ENCODE measurements around the gene PPY.

PPY gene

DNA sequence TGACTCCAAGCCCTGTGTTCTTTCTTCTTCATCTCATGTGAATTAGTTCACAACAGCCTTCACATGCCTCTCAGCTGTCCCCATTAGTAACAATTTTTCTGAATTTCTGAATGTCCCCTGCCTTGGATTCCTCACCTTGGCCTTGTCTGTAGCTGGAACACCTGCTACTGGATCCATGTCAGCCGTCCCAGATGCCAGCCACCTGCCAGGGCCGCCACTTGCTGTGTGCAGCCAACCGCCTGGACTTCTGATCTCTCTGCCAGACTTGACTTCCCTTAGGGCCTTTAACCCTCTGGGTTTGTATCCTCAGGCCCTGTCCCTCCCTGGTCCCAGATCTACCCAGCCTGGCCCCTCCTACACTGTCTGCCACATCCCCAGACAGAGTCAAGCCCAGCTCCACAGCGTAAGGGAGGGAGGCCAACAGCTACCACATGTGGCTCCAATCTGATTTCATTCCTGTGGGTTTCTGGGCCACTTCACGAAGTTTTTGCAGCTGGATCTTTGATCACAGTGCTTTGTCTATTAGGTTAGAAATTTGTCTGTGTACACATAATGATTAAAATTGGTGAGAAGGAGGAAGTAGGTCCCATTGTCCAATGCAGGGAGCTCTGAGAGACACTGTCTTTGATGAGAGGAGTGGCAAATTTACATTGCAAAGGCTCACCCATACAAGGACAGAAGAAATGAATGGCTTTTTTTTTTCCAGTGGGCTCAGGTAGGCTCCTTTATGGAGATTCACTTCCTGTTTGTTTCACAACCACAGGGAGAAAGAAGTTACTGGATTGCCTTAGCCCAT lies 50.2 kb downstream of the PPY start:
- no peaks in the 10 kb centered on the region for H3K4me1 ChIP-seq (ENCODE audit: insufficient read depth, low read length, poor library complexity, severe bottlenecking)
- TF ChIP-seq EZH2phosphoT487 (IDR thresholded peaks at IDR 0.05; ENCODE audit: borderline replicate concordance) (no peak), CTCF (conservative IDR thresholded peaks at IDR 0.05; ENCODE audit: low read length) (no peak)
- no peak overlapping the region for H3K4me2 ChIP-seq (ENCODE audit: low read depth, low read length, poor library complexity, severe bottlenecking)
- H3K9ac ChIP-seq (ENCODE audit: low read depth, low read length, poor library complexity, severe bottlenecking) = no peak overlapping the region
- H2AFZ ChIP-seq (ENCODE audit: low read length) = no peak overlapping the region
- H3K36me3 ChIP-seq (ENCODE audit: insufficient read depth, low read length) = no peaks in the 10 kb centered on the region
- H3K27me3 ChIP-seq (ENCODE audit: insufficient read depth, low read length, poor library complexity, severe bottlenecking) = no peaks in the 10 kb centered on the region
- no peaks in the 10 kb centered on the region for H4K20me1 ChIP-seq (ENCODE audit: insufficient read depth, low read length, poor library complexity, severe bottlenecking)
- H3K9me2 ChIP-seq (replicated peaks; ENCODE audit: low read depth, low read length) = no peaks in the 10 kb centered on the region
- H3F3A ChIP-seq (ENCODE audit: low read depth) = no peaks in the 10 kb centered on the region
- no peaks in the 10 kb centered on the region for H3K9me3 ChIP-seq (ENCODE audit: insufficient read depth, low read depth, low read length)
- no peaks in the 10 kb centered on the region for H3K79me2 ChIP-seq (ENCODE audit: insufficient read depth, low read length)
- H3K4me3 ChIP-seq (ENCODE audit: low read length, poor library complexity, severe bottlenecking) = no peak overlapping the region
